GDM1 (cell line): ENCODE measurements around the gene NRXN2.

Experiments
- DNase-seq: peaks from one replicate; lab custom pipeline; 2025; lab: John Stamatoyannopoulos, UW

The NRXN2 gene

DNA sequence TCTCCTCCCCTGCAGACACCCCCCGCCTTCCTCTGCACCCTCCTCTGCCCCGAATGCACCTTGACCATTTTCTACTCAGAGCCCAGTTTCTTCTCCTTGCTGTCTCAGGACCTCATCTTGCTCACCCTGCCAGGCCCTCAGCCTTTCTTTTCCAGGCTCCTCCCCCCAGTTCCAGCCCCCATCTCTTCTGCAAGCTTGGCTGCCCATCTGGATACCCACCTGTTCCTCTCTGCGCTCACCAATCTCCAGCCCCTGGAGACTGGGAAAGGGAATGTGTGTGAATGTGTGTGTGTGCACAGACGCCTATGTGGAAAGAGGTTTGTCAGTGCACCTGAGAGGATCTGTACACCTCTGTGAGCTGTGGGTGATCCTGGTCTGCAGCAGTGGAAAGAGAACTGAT, 95.6 kb downstream of the NRXN2 start:
- DNase-seq: no peak

DNA sequence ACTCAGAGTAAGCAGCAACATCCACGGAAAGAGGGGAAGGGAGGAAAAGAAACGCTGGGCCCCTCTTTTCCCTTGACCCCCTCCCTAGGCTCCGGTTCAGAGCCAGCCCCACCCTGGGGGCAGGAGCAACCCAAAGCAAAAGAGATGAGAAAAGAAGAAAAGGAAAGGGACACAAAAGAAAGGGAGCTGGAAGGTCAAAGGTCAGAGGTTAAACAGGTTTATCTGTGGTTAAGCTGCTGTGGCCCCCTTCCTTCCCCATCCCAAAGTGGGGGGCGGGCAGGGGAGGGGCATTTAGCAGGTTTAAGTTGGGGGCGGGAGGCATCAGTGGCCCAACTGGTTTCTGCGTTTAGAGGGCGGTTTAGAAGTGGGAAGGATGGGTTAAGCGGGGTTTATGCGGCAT, 96.4 kb downstream of the NRXN2 start:
- no peak for DNase-seq

DNA sequence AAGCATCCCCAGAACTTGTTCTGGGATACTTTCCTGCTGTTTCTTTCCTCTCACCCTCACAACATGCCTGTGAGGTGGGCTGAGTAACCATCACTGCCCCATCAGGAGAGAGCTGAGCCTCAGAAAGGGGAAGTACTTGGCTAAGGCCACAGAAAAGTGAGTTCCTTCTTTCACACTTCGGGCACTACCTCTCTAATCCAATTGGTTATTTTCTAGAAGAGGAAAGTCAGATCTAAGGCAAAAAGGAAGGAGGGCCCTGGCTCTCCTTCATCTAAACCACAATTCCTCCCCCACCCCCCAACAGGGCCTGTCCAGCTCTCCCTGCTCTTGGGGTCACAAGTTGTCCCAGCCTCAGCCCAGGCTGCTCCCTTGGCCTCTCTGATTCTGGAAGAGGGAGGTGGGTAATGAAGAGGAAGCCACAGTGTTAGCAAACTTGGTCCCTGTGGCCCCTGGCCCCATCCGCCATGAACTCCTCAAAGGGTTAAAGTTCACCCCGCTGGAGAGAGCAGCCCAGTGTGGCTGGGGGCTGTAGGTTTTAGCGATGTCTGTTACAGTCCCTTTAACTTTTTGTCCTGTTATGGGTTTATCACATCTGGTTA, 98.0 kb downstream of the NRXN2 start:
- peak; percentile 70 for DNase-seq

DNA sequence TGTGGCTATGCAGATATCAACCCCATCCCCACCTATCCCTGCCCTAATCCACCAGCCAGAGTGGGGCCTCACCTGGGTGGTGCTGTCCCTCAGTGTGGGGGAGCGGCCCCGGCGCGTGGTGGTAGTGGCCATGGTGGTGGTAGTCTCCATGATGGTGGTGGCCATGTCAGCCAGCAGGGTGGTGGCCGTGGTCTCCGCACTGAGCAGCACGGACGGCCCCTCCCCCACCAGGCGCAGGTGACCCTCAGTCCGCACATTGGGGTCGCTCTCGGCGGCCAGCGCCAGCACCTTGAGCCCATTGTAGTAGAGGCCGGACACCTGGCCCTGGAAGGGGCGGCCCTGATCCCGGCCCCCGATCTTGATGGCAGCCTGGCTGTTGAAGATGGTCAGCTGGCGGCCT, 100.3 kb downstream of the NRXN2 start:
- no peak for DNase-seq

DNA sequence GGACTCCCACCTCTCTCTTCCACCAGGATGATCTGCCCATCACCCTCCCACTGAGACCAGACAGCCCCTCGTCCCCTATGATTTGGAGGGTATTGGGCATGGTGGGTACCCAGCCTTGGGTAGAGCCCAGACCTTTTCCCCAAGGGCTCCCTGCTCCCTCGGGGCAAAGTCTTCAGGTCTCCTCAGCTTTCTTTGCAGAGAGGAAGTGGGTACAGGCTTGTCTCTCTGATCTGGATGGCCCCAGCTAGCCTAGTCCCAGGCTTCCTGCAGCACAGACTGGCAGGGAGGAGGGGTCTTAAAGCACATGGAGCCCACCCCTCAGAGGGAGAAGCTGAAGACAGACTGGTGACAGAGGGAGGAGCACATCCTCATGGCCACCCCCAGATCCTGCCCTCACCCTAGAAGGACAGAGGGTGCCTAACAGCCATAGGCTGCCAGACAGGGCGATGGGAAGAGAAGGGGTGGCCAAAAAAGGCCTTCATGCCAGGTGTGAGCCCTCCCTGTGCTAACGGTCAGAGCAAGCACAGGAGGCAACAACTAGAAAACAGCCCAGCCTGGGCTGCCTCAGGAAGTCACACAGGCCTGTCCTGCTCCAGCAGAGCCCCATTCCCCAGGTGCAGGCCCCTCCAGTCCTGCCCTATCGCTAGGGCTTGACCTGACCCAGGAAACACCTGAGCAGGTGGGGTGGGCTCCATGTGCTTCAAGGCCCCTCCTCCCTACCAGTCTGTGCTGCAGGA, 101.5 kb downstream of the NRXN2 start:
- no peak for DNase-seq

DNA sequence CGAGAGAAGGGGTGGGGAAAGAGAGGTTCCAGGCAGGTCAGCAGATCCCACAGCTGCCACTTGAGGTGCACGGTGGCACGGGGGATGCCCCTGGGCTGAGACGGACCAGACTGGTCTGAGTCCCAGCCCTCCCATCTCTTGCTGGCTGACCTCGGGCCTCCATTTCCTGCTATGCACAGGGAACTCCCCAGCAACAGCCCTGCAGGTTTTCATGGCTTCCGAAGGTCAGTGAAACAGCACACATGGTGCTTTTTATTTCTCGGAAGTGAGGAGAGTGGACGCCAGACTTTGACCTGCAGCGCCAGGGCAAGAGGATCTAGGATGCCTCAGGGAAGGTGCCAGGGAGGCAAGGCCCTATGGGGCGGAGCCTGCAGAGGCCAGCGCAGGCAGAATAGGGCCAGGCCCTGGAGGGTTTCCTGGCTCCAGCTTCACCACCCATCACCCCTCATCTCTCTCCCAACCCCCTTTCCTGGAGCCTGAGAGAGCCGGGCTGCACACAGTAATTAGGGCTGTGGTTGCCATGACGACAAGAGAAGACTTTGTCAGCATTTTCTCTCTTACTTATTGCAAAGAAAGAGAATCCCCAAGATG, 102.5 kb downstream of the NRXN2 start:
- no peak for DNase-seq

DNA sequence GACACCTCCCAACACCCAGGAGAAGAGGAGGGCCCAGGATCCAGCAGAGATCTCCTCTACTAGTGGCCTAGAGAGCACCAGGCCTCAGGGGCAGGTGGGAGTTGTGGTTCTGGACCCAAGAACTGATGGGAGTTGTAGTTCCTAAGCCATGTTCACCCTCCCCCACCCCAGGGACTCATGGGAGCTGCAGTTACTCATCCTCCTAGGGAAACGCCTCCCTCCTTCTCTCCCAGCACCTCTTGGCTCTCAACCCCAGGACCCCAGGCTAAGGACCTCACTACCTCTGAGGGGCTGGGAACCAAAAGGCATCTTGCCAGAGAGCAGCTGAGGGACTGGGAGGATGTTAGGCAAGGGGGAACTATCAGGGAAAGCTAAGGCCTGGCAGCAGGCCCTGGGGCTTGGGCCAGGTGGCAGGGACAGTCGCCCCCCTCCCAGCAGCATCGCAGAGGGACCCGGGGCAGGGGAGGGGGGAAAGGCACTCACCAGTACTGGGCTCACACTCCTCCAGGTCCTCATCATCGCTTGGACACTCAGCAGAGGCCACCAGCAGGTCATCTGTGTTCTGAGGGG, 103.1 kb downstream of the NRXN2 start:
- DNase-seq: no peak

DNA sequence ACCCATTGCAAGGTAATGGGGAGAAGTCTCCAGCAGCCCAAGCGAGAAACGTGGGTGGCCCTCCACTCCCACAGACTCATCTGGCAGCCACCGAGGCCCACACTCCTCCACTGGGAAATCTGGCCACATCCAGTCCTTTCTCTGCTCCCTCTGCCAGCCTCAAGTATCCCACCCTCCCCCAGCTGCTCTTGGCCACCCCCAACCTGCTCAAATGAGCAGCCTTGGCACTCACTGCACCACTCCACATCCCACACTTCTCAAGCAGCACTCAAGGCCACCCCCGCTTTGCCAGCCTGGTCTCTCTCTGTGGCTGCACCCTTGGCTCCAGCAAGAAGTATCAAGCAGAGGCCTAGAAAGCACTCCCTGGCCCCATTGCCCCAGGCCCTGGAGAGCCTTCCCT, 103.8 kb downstream of the NRXN2 start:
- no peak for DNase-seq

DNA sequence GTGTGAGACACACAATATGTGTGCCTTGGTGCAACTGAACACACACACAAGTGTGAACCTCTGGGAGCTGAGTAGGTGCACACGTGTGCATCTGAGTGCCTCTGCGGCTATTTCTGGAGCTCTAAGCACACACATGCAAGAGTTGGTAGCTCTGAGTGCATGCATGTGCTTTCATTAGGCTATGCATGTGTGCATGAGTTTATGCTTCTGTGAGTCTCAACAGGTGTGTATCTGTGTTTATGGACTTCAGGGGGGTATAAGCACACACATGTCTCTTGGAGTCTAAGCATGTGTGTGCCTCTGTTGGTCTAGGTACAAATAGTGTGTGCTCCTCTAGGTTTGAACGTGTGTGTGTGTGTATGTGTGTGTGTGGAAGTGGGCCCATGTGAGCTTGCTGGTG, 106.2 kb downstream of the NRXN2 start:
- DNase-seq: no peak

DNA sequence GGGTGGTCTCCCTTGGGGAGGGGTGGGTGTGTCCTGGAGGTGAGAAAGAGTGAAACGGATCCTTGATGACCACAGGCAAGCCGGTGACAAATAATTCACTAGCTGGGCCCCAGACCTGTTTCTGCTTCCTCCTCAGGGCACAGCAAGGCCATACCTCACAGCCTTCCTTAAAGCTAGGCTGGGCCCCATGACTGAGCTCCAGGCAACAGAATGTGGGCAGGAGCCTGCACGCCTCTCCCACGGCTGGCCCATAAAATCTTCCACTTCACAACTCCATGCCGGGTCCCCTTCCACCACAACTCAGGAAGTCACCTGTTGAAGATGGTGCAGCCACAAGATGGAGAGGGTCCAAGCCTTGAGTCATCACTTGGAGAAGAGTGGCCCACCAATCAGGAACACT, 108.1 kb downstream of the NRXN2 start:
- no peak for DNase-seq

DNA sequence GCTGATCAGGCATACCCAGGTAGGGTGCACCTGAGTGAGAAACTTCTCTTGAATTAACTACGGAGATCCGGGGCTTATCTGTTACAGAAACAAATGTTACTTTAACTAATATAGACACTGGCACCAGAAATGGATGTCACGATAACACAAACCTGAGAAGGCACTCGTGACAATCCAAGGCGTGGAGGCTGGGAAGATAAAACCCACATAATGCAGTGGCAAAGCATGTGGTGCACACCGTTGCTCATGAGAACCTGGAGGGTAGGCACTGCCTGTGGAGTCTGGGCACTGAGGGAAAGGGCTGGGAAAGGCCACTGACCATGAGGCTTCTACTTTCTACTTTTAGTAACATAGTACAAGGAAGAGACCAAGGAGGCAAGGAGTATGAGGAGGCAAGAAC, 109.3 kb downstream of the NRXN2 start:
- no peak for DNase-seq

DNA sequence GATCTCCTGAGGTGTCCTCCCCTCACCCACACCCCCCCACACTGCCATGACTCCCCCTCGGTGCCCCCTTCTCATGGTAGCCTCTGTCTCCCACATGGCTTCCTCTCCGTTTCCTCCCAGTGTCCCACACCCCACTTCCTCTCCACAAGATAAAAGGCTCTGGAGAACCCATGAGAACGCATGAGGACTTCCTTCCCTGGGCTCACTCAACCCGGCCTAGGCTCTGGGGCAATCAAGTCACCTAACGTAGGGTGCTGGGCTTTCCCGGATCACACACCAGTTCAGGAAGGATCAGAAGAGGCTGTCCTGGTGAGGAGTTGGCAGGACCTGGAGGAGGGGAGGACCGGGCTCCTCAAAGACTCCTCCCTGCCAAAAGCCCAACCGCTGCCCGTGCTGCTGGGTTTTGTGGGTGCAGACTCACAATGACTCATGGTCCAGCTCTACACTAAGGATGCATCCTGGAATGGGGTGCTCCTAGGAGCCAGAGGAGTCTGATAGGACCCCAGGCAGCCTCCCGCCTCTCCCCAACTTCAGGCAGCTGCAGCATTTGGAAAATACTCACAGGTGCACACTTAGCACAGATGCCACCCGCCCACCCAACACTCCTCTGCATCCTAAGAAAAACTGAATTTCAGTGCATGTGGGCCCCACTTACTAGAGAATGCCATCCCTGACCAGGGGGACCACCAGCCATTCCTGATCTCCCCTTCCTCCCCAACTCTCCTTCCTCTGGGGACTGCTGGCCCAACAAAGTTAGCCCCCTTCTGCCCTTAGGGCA, 110.9 kb downstream of the NRXN2 start:
- DNase-seq: peak; percentile 77

DNA sequence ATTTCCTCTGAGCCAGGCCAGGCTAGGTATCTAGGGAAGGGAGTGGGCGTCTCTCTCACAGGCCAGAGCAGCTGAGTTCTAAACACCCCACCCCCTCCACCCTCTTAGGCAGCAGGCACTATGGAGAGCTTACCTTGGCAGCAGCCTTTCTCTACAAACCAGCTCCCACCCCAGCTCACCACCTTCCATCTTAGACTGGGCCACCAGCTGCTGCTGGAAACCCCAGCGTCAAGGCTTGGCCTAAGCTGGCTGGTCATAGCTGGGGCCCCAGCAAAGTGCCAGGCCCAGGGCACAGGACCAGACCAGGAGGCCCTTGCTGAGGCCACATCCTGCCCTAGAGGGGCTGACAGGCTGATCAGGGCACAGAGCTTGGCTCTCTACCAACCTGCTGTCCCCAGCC, 111.8 kb downstream of the NRXN2 start:
- DNase-seq: no peak

DNA sequence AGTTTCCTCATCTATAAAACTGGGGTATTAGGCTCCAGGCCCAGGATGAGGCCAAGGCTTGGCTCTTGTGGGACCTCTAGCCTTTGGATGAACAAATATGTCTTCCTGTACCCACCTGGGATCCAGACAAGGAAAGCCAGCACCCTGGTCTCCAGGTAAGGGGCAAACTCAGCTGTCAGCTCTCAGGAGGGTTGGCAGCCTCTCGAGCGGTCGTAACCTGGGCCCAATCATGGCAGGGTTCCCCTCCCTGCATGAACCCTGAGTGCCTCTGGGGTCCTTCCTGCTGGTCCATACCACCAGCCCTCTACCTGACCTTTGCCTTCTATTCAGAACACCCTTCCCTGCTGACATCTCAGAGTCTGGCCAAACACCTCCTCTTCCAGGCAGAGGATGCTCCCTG, 112.4 kb downstream of the NRXN2 start:
- DNase-seq: no peak

DNA sequence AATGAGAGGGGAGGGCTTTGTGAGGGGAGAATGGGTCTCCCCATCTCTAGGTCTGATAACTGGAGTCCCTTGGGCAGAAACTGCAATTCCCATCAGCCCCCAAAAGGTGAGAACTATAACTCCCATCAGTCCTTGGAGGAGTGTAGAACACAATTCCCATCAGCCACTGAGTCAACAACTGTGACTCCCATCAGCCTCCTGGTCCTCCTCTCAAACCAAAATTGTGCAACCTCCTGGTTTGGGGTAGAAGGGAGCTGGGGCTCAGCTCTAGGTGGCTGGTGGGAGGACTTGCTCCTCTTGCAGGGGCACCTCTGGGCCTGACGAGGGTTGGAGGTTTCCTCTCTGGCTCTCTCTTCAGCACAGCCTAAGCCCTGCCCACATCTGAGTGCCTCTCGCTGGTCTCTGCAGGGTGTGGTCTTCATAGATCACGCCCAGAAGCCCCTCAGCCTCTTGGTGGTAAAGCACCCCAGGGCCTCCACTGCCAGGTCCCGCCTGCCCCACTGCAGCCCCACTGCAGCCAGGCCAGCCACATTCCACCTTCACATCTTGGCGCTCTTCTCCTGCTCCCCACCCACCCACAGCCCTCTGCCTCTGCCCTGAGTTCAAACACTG, 113.5 kb downstream of the NRXN2 start:
- no peak for DNase-seq

DNA sequence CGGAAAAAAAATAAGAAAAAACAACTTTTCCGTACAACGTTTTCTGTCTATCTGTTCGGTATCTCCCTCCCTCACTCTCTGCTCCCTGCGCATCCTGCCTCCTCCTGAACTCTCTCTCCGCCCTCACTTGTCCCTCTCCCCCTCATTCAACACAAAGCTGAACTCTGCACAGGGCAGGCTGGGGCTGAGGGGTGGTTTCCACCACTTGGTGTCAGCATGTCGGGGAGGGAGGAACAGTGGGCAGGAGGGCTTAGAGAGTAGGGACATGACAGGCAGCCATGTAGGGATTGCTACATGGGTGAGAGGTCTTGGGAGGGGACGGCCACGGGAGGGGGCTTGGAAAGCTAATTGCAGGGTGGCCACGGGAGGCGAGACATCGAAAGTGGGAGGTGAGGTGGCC, 114.4 kb downstream of the NRXN2 start:
- no peak for DNase-seq

DNA sequence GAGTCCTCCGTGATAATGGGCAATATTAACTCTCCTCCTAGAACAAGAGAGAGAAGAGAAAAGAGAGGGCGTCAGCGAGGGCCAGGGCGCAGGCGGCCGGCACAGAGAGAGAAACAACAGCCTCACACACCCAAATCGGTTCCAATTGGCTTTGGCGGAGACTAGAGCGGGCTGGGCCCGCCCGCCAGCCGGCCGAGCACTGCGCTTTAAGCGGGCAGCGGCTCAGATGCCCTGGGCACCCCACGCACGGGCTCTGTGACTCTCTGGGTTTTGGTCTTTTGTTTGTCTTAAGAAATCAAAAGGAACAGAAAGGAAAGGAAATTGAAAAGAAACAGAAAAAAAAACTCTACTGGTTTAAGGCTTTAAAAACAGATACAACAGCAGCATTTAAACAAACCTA, 115.0 kb downstream of the NRXN2 start:
- no peak for DNase-seq

DNA sequence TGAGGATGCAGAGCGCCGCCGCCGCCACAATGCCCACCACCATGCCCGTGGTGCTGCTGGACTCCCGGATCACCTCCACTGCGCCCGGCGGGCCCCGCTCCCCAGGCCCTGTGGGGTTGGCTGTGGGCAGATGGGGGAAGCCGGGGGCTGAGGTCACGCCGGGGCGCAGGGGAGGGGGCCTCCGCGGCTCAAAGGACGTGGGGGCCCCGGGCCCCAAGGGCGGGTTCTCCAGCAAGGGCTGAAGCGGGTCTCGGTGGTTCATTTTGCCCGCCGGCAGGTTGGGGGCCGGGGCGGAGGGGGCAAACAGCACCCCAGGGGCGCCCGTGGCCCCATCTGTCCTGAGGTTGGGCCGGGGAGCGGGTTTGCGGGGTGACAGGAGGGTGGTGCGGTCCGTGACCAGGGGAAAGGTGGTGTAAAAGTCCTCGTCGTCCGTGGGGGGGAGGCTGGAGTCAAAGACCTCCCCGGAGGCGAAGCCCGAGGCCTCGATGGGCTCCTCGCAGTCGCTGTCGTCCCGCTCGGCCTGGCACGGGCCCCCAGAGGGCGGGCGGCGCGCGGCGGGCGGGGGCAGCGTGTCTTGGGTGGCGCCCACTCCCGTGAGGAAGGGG, 115.5 kb downstream of the NRXN2 start:
- no peak for DNase-seq

DNA sequence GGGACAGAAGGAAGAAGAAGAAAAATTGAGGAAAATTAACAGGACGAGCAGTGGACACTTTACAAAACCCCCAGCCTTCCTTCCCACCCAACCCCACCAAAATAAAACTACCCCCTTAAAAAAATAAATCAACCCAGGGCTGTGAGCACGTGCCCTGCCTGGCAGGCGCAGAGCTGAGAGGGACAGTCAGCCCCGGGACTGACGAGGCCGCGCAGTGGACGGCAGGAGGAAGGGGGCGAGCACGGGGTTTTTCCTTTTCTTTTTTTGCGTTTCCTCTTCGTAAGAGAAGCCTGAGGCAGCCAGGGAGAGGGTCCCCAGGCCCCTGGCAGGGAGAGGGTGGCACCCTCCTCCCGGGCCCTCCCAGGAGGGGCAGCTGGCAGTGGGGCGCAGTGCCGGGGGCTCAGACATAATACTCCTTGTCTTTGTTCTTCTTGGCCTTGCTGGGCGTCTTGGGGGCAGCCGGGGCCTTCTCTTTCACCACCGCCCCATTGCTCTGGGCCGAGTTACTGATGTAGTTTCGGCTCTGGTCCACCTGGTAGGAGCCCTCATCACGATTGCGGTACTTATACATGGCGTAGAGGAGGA, 116.1 kb downstream of the NRXN2 start:
- DNase-seq: no peak

DNA sequence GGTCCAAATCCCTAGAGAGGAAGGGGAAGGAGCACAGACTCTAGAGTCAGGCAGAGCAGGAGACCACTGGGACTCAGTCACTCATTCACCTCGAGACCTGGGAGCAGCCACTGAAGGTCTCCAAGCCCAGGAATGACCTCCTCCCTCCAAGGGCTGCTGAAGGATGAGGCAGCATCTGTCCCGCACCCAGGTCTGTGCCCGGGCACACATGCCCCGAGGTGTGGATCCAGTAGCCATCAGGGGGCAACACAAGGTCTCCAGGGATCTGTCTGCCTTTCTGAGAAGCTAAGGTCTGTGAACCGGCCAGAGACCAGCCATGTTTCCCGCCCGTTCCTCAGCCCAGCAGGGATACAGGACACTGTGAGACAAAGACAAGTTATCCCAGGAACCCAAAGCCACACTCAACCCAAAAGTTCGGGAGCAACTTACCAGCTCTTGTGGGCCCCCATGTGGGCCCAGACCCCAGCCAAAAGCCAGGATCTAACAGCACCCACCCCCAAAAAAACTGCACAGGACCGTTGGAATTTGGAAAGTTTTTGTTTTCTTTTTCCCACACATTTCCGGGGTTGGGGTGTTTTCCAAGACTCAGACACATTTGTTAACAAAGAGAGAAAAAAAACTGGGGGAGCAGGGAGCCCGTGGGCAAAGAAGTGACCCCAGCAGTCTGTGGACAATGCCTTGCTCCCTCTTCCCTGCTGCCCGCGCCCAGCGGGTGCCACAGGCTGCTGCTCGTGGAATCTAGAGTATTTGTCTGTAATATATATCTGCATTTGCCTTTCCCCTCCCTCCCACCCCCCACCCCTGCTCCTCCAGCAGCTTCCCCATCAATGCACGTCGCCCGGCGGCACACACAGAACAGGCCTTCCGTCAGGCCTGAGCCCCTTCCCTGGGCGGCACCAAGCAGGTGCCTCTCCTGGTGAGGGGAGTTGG, 117.1 kb downstream of the NRXN2 start:
- no peak for DNase-seq
